H9 (cell line): Measurements from ENCODE around the gene TCF23. TPM values are rescaled to one million over a fixed set of nuclear protein-coding genes. Genes with fewer than 3 reads are reported as not detected.

Source experiments
- DNase-seq: peaks from one replicate; pipeline ENCODE4 v3.0.0-alpha.2; 2017
- H2AFZ ChIP-seq: one replicate; pipeline ENCODE4 v1.6.1; 2013; ENCODE audit warnings: mild to moderate bottlenecking, low read length, control low read depth, moderate library complexity
- H2AK5ac ChIP-seq: 2 replicates; pipeline ENCODE4 v1.6.1; 2013; ENCODE audit warnings: low read length, control low read depth, mixed read lengths; ENCODE audit not compliant: insufficient read length
- H2BK120ac ChIP-seq: one replicate; pipeline ENCODE4 v1.6.1; 2013; ENCODE audit warnings: low read depth, mild to moderate bottlenecking, low read length, control low read depth, inconsistent platforms; ENCODE audit not compliant: poor library complexity, severe bottlenecking
- H2BK12ac ChIP-seq: 2 replicates; pipeline ENCODE4 v1.6.1; 2013; ENCODE audit warnings: low read length, control low read depth, mixed read lengths, low read depth; ENCODE audit not compliant: insufficient read length
- H2BK15ac ChIP-seq: 2 replicates; pipeline ENCODE4 v1.6.1; 2013; ENCODE audit warnings: low read depth, low read length, control low read depth
- H2BK20ac ChIP-seq: one replicate; pipeline ENCODE4 v1.6.1; 2013; ENCODE audit warnings: low read depth, mild to moderate bottlenecking, low read length, control low read depth, inconsistent platforms; ENCODE audit not compliant: poor library complexity, severe bottlenecking
- H2BK5ac ChIP-seq: 2 replicates; pipeline ENCODE4 v1.6.1; 2013; ENCODE audit warnings: low read length, control low read depth, mixed read lengths; ENCODE audit not compliant: insufficient read length
- H3K14ac ChIP-seq: 2 replicates; pipeline ENCODE4 v1.6.1; 2013; ENCODE audit warnings: low read length, control low read depth; ENCODE audit not compliant: insufficient read depth
- H3K18ac ChIP-seq: 2 replicates; pipeline ENCODE4 v1.6.1; 2013; ENCODE audit warnings: low read depth, mild to moderate bottlenecking, mixed read lengths, low read length, control low read depth; ENCODE audit not compliant: insufficient read length
- H3K23ac ChIP-seq: 2 replicates; pipeline ENCODE4 v1.6.1; 2013; ENCODE audit warnings: low read length, control low read depth, mixed read lengths, low read depth; ENCODE audit not compliant: insufficient read length
- H3K23me2 ChIP-seq: 2 replicates; pipeline ENCODE4 v1.6.1; 2013; ENCODE audit warnings: low read depth, mild to moderate bottlenecking, mixed read lengths, low read length, control low read depth; ENCODE audit not compliant: insufficient read length, poor library complexity, severe bottlenecking
- H3K27ac ChIP-seq: 2 replicates; pipeline ENCODE4 v1.5.1; 2013; ENCODE audit warnings: low read length, control low read depth, mixed read lengths, low read depth; ENCODE audit not compliant: insufficient read length
- H3K27me3 ChIP-seq: 2 replicates; pipeline ENCODE4 v1.6.1; 2013; ENCODE audit warnings: low read length, control low read depth, inconsistent platforms; ENCODE audit not compliant: insufficient read depth
- H3K4ac ChIP-seq: 2 replicates; pipeline ENCODE4 v1.6.1; 2013; ENCODE audit warnings: low read depth, mild to moderate bottlenecking, control low read depth, inconsistent platforms, low read length, moderate library complexity
- H3K4me1 ChIP-seq: 2 replicates; pipeline ENCODE4 v1.6.1; 2013; ENCODE audit warnings: low read length, control low read depth, inconsistent platforms; ENCODE audit not compliant: insufficient read depth
- H3K4me2 ChIP-seq: 2 replicates; pipeline ENCODE4 v1.6.1; 2013; ENCODE audit warnings: low read length, control low read depth, mixed read lengths; ENCODE audit not compliant: insufficient read length, insufficient read depth
- H3K56ac ChIP-seq: 2 replicates; pipeline ENCODE4 v1.6.1; 2013; ENCODE audit warnings: low read depth, mild to moderate bottlenecking, mixed read lengths, low read length, control low read depth; ENCODE audit not compliant: insufficient read length
- H3K79me1 ChIP-seq: 2 replicates; pipeline ENCODE4 v1.6.1; 2013; ENCODE audit warnings: low read depth, mild to moderate bottlenecking, moderate library complexity, low read length, control low read depth, inconsistent platforms; ENCODE audit not compliant: insufficient read depth, poor library complexity, severe bottlenecking
- H3K79me2 ChIP-seq: 2 replicates; pipeline ENCODE4 v1.6.1; 2013; ENCODE audit warnings: low read length, control low read depth, inconsistent platforms; ENCODE audit not compliant: insufficient read depth
- H3K9ac ChIP-seq: 2 replicates; pipeline ENCODE4 v1.6.1; 2013; ENCODE audit warnings: low read length, control low read depth, mixed read lengths; ENCODE audit not compliant: insufficient read length; ENCODE audit errors: extremely low read depth
- H3K9me3 ChIP-seq: one replicate; pipeline ENCODE4 v1.6.1; 2013; ENCODE audit warnings: low read depth, low read length, inconsistent platforms; ENCODE audit not compliant: control insufficient read depth
- H3T11ph ChIP-seq: one replicate; pipeline ENCODE4 v1.6.1; 2013; ENCODE audit warnings: mild to moderate bottlenecking, low read length, control low read depth, inconsistent platforms
- H4K20me1 ChIP-seq: one replicate; pipeline ENCODE4 v1.6.1; 2013; ENCODE audit not compliant: control insufficient read depth, insufficient read length, insufficient read depth
- H4K5ac ChIP-seq: 2 replicates; pipeline ENCODE4 v1.6.1; 2013; ENCODE audit warnings: low read depth, mild to moderate bottlenecking, mixed read lengths, low read length, control low read depth; ENCODE audit not compliant: insufficient read length
- H4K8ac ChIP-seq: replicated peaks from 2 replicates; pipeline ENCODE4 v1.6.1; 2013; ENCODE audit warnings: low read length, control low read depth, mixed read lengths, low read depth; ENCODE audit not compliant: insufficient read length
- H4K91ac ChIP-seq: 2 replicates; pipeline ENCODE4 v1.6.1; 2013; ENCODE audit warnings: low read depth, mild to moderate bottlenecking, moderate library complexity, mixed read lengths, low read length, control low read depth; ENCODE audit not compliant: insufficient read length
- H3K27ac Mint-ChIP-seq, 3 experiments: 2 replicates in 2 of 3; 3 replicates in 1 of 3; pipeline ENCODE4 v1.8.0; 2020 to 2021; ENCODE audit warnings: mixed read lengths in 3 of 3, mild to moderate bottlenecking in 1 of 3, moderate library complexity in 1 of 3
- H3K27me3 Mint-ChIP-seq: 2 replicates; pipeline ENCODE4 v1.8.0; 2021; ENCODE audit warnings: low read depth, mild to moderate bottlenecking, moderate library complexity, mixed read lengths
- H3K36me3 Mint-ChIP-seq, 3 experiments: 2 replicates in 2 of 3; 3 replicates in 1 of 3; pipeline ENCODE4 v1.8.0; 2020 to 2021; ENCODE audit warnings: low read depth in 3 of 3, mixed read lengths in 3 of 3; ENCODE audit not compliant: insufficient read depth in 1 of 3
- H3K4me1 Mint-ChIP-seq, 2 experiments: 2 replicates each; pipeline ENCODE4 v1.8.0; 2020; ENCODE audit warnings: mixed read lengths in 2 of 2
- H3K4me3 Mint-ChIP-seq, 2 experiments: 2 replicates in 1 of 2; 3 replicates in 1 of 2; pipeline ENCODE4 v1.8.0; 2020 to 2021; ENCODE audit warnings: mild to moderate bottlenecking in 2 of 2, mixed read lengths in 2 of 2, moderate library complexity in 1 of 2
- H3K9me3 Mint-ChIP-seq, 2 experiments: 2 replicates in 1 of 2; 3 replicates in 1 of 2; pipeline ENCODE4 v1.8.0; 2020; ENCODE audit warnings: mild to moderate bottlenecking in 2 of 2, mixed read lengths in 2 of 2, moderate library complexity in 1 of 2
- CTCF ChIP-seq: fragments of 200-600 bp; sonication (generic); conservative IDR thresholded peaks from 3 replicates; pipeline ENCODE4 v1.8.0; 2021; ENCODE audit warnings: antibody characterized with exemption, mild to moderate bottlenecking
- WGBS: extraction: QIAGEN DNeasy Blood & Tissue Kit; methylation state at CpG from one replicate; pipeline ENCODE4 v1.1.7; 2013; ENCODE audit warnings: missing lambda C conversion rate, low lambda C conversion rate, mixed read lengths; ENCODE audit not compliant: insufficient read length; ENCODE audit errors: extremely low coverage; 5-methylcytosine and 5-hydroxymethylcytosine counted together
- total RNA-seq: library from RNA; stranded (reverse); gene quantifications from 2 replicates; pipeline ENCODE4 v1.2.1, GENCODE V29; 2021

The TCF23 gene
- total RNA-seq, 1 experiment from 2014 or later: not detected

DNA sequence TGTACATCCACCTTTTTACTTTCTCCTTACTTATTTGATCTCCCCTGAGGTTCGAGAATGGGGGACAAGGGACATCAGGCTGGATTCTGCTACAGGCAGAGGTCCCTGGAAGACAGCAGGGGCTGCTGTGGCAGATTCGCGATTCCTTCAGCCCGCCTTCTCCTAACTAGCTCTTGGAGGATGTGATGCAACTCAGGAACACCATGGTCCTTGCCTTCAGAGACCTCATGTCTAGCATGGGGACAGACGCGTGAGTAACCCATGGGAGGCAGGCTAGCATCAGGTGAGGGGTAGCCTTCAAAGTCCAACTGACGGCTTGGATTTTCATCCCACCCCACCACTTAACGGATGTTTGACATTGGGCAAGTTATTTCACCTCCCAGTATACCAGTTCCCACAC, 869 bp upstream of the TCF23 start:
- H3K9me3 Mint-ChIP-seq: no peaks in the 10 kb centered on the region; a peak in 1 of 5 replicates
- no peak overlapping the region for H3K56ac ChIP-seq
- no peak overlapping the region for H3K4me2 ChIP-seq
- H3K4me1 ChIP-seq: no peaks in the 10 kb centered on the region
- no peak overlapping the region for H2BK20ac ChIP-seq
- H3K27me3 Mint-ChIP-seq: peaks cover 9% of the 10 kb centered on the region
- H3K27ac ChIP-seq: no peak overlapping the region
- H4K5ac ChIP-seq: no peak overlapping the region
- no peaks in the 10 kb centered on the region for H4K20me1 ChIP-seq
- H3K23ac ChIP-seq: no peak overlapping the region
- H3K79me2 ChIP-seq: no peaks in the 10 kb centered on the region
- H3K18ac ChIP-seq: no peak overlapping the region
- H3K14ac ChIP-seq: no peak overlapping the region
- H3K9ac ChIP-seq: no peak overlapping the region
- H3K4me1 Mint-ChIP-seq: peaks cover 0 to 2% of the 10 kb centered on the region in 2 experiments; a peak in 1 of 4 replicates
- H2BK12ac ChIP-seq: no peak overlapping the region
- H3K4me3 Mint-ChIP-seq: no peak overlapping the region
- H3K23me2 ChIP-seq: no peaks in the 10 kb centered on the region
- no peaks in the 10 kb centered on the region for H3K27me3 ChIP-seq
- H2BK15ac ChIP-seq: no peak overlapping the region
- no peak overlapping the region for H2AFZ ChIP-seq
- H3K4ac ChIP-seq: no peak overlapping the region
- H4K8ac ChIP-seq: no peak overlapping the region
- H2AK5ac ChIP-seq: no peak overlapping the region
- H3T11ph ChIP-seq: no peak overlapping the region
- H3K27ac Mint-ChIP-seq: no peak overlapping the region
- no peaks in the 10 kb centered on the region for H3K36me3 Mint-ChIP-seq
- H3K79me1 ChIP-seq: no peaks in the 10 kb centered on the region
- H2BK120ac ChIP-seq: no peak overlapping the region
- no peaks in the 10 kb centered on the region for H3K9me3 ChIP-seq
- no peak overlapping the region for H4K91ac ChIP-seq
- WGBS: no CpG with 5 or more reads among the region's 8 CpGs
- DNase-seq: no peak
- no peak overlapping the region for H2BK5ac ChIP-seq
- no peak for TF ChIP-seq CTCF
